Measurements from ENCODE around the gene GFPT2.
"Not testable (repeated sequence)": the region's sequence is repeated elsewhere in the genome, so short reads cannot be mapped to it uniquely, and the experiment has no call there.

GFPT2 gene

GRCh38 chr5:180304431-180305375, 48.4 kb downstream of the GFPT2 start:
- no peak for DNase-seq (ENCODE audit: low spot score)

GRCh38 chr5:180304016-180304292, 49.2 kb downstream of the GFPT2 start:
- no peak for DNase-seq (ENCODE audit: low spot score)

- DNase-seq (ENCODE audit: low spot score): no peak
Observed at GRCh38 chr5:180303226-180304015, 49.7 kb downstream of the GFPT2 start.

GRCh38 chr5:180302256-180302655, 50.9 kb downstream of the GFPT2 start:
- no peak for DNase-seq (ENCODE audit: low spot score)

GRCh38 chr5:180301253-180301652, 51.9 kb downstream of the GFPT2 start:
- DNase-seq (ENCODE audit: low spot score): no peak

- DNase-seq (ENCODE audit: low spot score): no peak
Observed at GRCh38 chr5:180299526-180299925, 53.6 kb downstream of the GFPT2 start.

- DNase-seq (ENCODE audit: low spot score): not testable (repeated sequence)
Observed at GRCh38 chr5:180299014-180299413, 54.1 kb downstream of the GFPT2 start.

GRCh38 chr5:180297587-180298282, 55.4 kb downstream of the GFPT2 start:
- no peak for DNase-seq (ENCODE audit: low spot score)

GRCh38 chr5:180296771-180297170, 56.4 kb downstream of the GFPT2 start:
- no peak for DNase-seq (ENCODE audit: low spot score)

GRCh38 chr5:180294913-180295555, 58.1 kb downstream of the GFPT2 start:
- no peak for DNase-seq (ENCODE audit: low spot score)

- DNase-seq (ENCODE audit: low spot score): no peak
Observed at GRCh38 chr5:180294411-180294810, 58.7 kb downstream of the GFPT2 start.

GRCh38 chr5:180291943-180292831, 60.9 kb downstream of the GFPT2 start, which contains the start of gene MAPK9:
Gene MAPK9, minus strand, starts transcription at chr5:180292083. Its CDS starts 11,522 bp downstream, at chr5:180280561.
- peak; percentile 84 for DNase-seq (ENCODE audit: low spot score)

- peak; percentile 77 for DNase-seq (ENCODE audit: low spot score)
Observed at GRCh38 chr5:180291234-180291940, 61.7 kb downstream of the GFPT2 start.

GRCh38 chr5:180290568-180291233, 62.4 kb downstream of the GFPT2 start:
- DNase-seq (ENCODE audit: low spot score): no peak

- DNase-seq (ENCODE audit: low spot score): no peak
Observed at GRCh38 chr5:180289966-180290365, 63.2 kb downstream of the GFPT2 start.

- no peak for DNase-seq (ENCODE audit: low spot score)
Observed at GRCh38 chr5:180289433-180289832, 63.7 kb downstream of the GFPT2 start.

- no peak for DNase-seq (ENCODE audit: low spot score)
Observed at GRCh38 chr5:180287868-180288267, 65.3 kb downstream of the GFPT2 start.

GRCh38 chr5:180287404-180287803, 65.7 kb downstream of the GFPT2 start:
- no peak for DNase-seq (ENCODE audit: low spot score)

GRCh38 chr5:180284149-180284548, 69.0 kb downstream of the GFPT2 start:
- no peak for DNase-seq (ENCODE audit: low spot score)

All from left forelimb (tissue), 1 donor.